ENCODE results near the gene C20orf96. TPM values are rescaled to one million over a fixed set of nuclear protein-coding genes. Genes with fewer than 3 reads are reported as not detected.
A peak's percentile ranks its signal among the peaks of the same experiment; 100 is the strongest.
"Not testable (repeated sequence)": the region's sequence is repeated elsewhere in the genome, so short reads cannot be mapped to it uniquely, and the experiment has no call there.

The C20orf96 gene
- total RNA-seq, 3 donors from 2014 or later (not counting 1 experiment from before 2014, with no cell fraction given) = 3.8 to 4.3 (median 4.1) TPM

- H3K4me1 ChIP-seq (ENCODE audit: control insufficient read depth, insufficient read depth, low read length) = no peaks in the 10 kb centered on the region
- H3K36me3 ChIP-seq (ENCODE audit: control insufficient read depth, insufficient read depth, low read length) = no peaks in the 10 kb centered on the region
- DNase-seq (no peak), ATAC-seq (no peak)
- Mint-ChIP-seq H3K9me3 (no peaks in the 10 kb centered on the region), H3K36me3 (no peaks in the 10 kb centered on the region), H3K27me3 (ENCODE audit: low read depth in 2 of 2) (peaks cover 11 to 22% of the 10 kb centered on the region in 2 donors), H3K4me3 (no peak overlapping the region), H3K27ac (no peak overlapping the region), H3K4me1 (no peaks in the 10 kb centered on the region)
- intact Hi-C loops (cut with micrococcal nuclease) = no loop called here
- no peaks in the 10 kb centered on the region for H3K9me3 ChIP-seq (ENCODE audit: control insufficient read depth, insufficient read depth, low read length)
- no peaks in the 10 kb centered on the region for H3K27me3 ChIP-seq (ENCODE audit: control insufficient read depth, insufficient read depth, low read length)
- H3K4me3 ChIP-seq (ENCODE audit: low read length) = no peak overlapping the region
- WGBS (ENCODE audit: insufficient coverage) = 100% methylated on average over 2 of the region's 2 CpGs
- TF ChIP-seq CTCF (IDR thresholded peaks at IDR 0.05) = no peak
- H3K27ac ChIP-seq (ENCODE audit: low read length) = no peak overlapping the region
Observed at GRCh38 chr20:259981-260380, 30.6 kb downstream of the C20orf96 start.

GRCh38 chr20:258963-259362 lies 31.6 kb downstream of the C20orf96 start:
- H3K4me3 ChIP-seq (ENCODE audit: low read length) = no peak overlapping the region
- H3K27ac ChIP-seq (ENCODE audit: low read length) = no peak overlapping the region
- no peak for TF ChIP-seq CTCF (IDR thresholded peaks at IDR 0.05)
- DNase-seq = peak in 1 of 2 donors; percentile 39
- H3K36me3 Mint-ChIP-seq = no peaks in the 10 kb centered on the region
- WGBS (ENCODE audit: insufficient coverage) = 44% methylated on average over 8 of the region's 8 CpGs
- H3K4me3 Mint-ChIP-seq = no peak overlapping the region
- no peaks in the 10 kb centered on the region for H3K36me3 ChIP-seq (ENCODE audit: control insufficient read depth, insufficient read depth, low read length)
- H3K9me3 ChIP-seq (ENCODE audit: control insufficient read depth, insufficient read depth, low read length) = no peaks in the 10 kb centered on the region
- peaks cover 11 to 22% of the 10 kb centered on the region in 2 donors for H3K27me3 Mint-ChIP-seq (ENCODE audit: low read depth in 2 of 2)
- no peaks in the 10 kb centered on the region for H3K4me1 ChIP-seq (ENCODE audit: control insufficient read depth, insufficient read depth, low read length)
- no peaks in the 10 kb centered on the region for H3K4me1 Mint-ChIP-seq
- peak in 1 of 3 donors; percentile 25 for ATAC-seq
- intact Hi-C loops (cut with micrococcal nuclease) = no loop called here
- H3K9me3 Mint-ChIP-seq = no peaks in the 10 kb centered on the region
- no peak overlapping the region for H3K27ac Mint-ChIP-seq
- no peaks in the 10 kb centered on the region for H3K27me3 ChIP-seq (ENCODE audit: control insufficient read depth, insufficient read depth, low read length)

- no peaks in the 10 kb centered on the region for H3K9me3 Mint-ChIP-seq
- H3K36me3 Mint-ChIP-seq = no peaks in the 10 kb centered on the region
- H3K4me3 Mint-ChIP-seq = no peak overlapping the region
- DNase-seq = no peak
- Histone ChIP-seq H3K4me3 (ENCODE audit: low read length) (no peak overlapping the region), H3K4me1 (ENCODE audit: control insufficient read depth, insufficient read depth, low read length) (no peaks in the 10 kb centered on the region), H3K36me3 (ENCODE audit: control insufficient read depth, insufficient read depth, low read length) (no peaks in the 10 kb centered on the region), H3K27me3 (ENCODE audit: control insufficient read depth, insufficient read depth, low read length) (no peaks in the 10 kb centered on the region), H3K27ac (ENCODE audit: low read length) (no peak overlapping the region), H3K9me3 (ENCODE audit: control insufficient read depth, insufficient read depth, low read length) (no peaks in the 10 kb centered on the region)
- no peak for TF ChIP-seq CTCF (IDR thresholded peaks at IDR 0.05)
- H3K4me1 Mint-ChIP-seq = no peaks in the 10 kb centered on the region
- no peak for ATAC-seq
- intact Hi-C loops (cut with micrococcal nuclease) = no loop called here
- WGBS (ENCODE audit: insufficient coverage) = 68% methylated on average over 4 of the region's 4 CpGs
- peaks cover 11 to 22% of the 10 kb centered on the region in 2 donors for H3K27me3 Mint-ChIP-seq (ENCODE audit: low read depth in 2 of 2)
- H3K27ac Mint-ChIP-seq = no peak overlapping the region
Observed at GRCh38 chr20:258269-258858, 32.2 kb downstream of the C20orf96 start.

GRCh38 chr20:257419-257818 lies 33.1 kb downstream of the C20orf96 start, which contains the start of gene DEFB132:
Gene DEFB132, plus strand, starts transcription at chr20:257724. Its CDS starts 55 bp downstream, at chr20:257779.
- Histone ChIP-seq H3K27me3 (ENCODE audit: control insufficient read depth, insufficient read depth, low read length) (no peaks in the 10 kb centered on the region), H3K27ac (ENCODE audit: low read length) (no peak within 1 kb of the TSS), H3K4me3 (ENCODE audit: low read length) (no peak within 1 kb of the TSS), H3K36me3 (ENCODE audit: control insufficient read depth, insufficient read depth, low read length) (no peaks in the 10 kb centered on the region), H3K9me3 (ENCODE audit: control insufficient read depth, insufficient read depth, low read length) (no peaks in the 10 kb centered on the region), H3K4me1 (ENCODE audit: control insufficient read depth, insufficient read depth, low read length) (no peaks in the 10 kb centered on the region)
- peaks cover 11 to 22% of the 10 kb centered on the region in 2 donors for H3K27me3 Mint-ChIP-seq (ENCODE audit: low read depth in 2 of 2)
- intact Hi-C loops (cut with micrococcal nuclease) = no loop called here
- 89% methylated on average over 7 of the region's 7 CpGs for WGBS (ENCODE audit: insufficient coverage)
- no peak within 1 kb of the TSS for H3K4me3 Mint-ChIP-seq
- no peak for DNase-seq
- no peaks in the 10 kb centered on the region for H3K9me3 Mint-ChIP-seq
- H3K36me3 Mint-ChIP-seq = no peaks in the 10 kb centered on the region
- no peak for TF ChIP-seq CTCF (IDR thresholded peaks at IDR 0.05)
- no peak for ATAC-seq
- H3K27ac Mint-ChIP-seq = no peak within 1 kb of the TSS
- H3K4me1 Mint-ChIP-seq = no peaks in the 10 kb centered on the region

GRCh38 chr20:253447-253846 lies 37.1 kb downstream of the C20orf96 start:
- WGBS (ENCODE audit: insufficient coverage) = 54% methylated on average over 5 of the region's 6 CpGs
- intact Hi-C loops (cut with micrococcal nuclease); H3K27me3 ChIP-seq (ENCODE audit: control insufficient read depth, insufficient read depth, low read length); H3K27ac ChIP-seq (ENCODE audit: low read length); H3K4me3 Mint-ChIP-seq; H3K9me3 ChIP-seq (ENCODE audit: control insufficient read depth, insufficient read depth, low read length); H3K4me1 Mint-ChIP-seq; H3K36me3 ChIP-seq (ENCODE audit: control insufficient read depth, insufficient read depth, low read length); H3K4me3 ChIP-seq (ENCODE audit: low read length); DNase-seq; H3K9me3 Mint-ChIP-seq; ATAC-seq; H3K27ac Mint-ChIP-seq; H3K4me1 ChIP-seq (ENCODE audit: control insufficient read depth, insufficient read depth, low read length); H3K36me3 Mint-ChIP-seq: not testable (repeated sequence)
- H3K27me3 Mint-ChIP-seq (ENCODE audit: low read depth in 2 of 2) = peaks cover 7 to 13% of the 10 kb centered on the region in 2 donors

Data from natural killer cell (primary cell).